HepG2 (cell line): ENCODE results near the gene MXRA7. TPM values are rescaled to one million over a fixed set of nuclear protein-coding genes. Genes with fewer than 3 reads are reported as not detected.

Experiments used
- ATAC-seq: fragments of 200-7000 bp; cut with Tn5 transposase; 3 replicates; pipeline ENCODE4 v1.9.1; 2020; ENCODE audit warnings: mild to moderate bottlenecking, moderate library complexity
- BruUV-seq: library from RNA; stranded (reverse); fragments of 400-500 nt; replicated peaks from 2 replicates; lab custom pipeline; 2021; lab: Mats Ljungman, UMichigan
- CTCF ChIA-PET: fragments of 300-600 bp; formaldehyde crosslinking; extraction: SDS; loops from one replicate; lab custom pipeline; 2021; ENCODE audit warnings: low total read pairs, inconsistent platforms, low intra/inter-chr PET ratio; lab: Yijun Ruan, JAX
- POLR2A ChIA-PET: fragments of 350-600 bp; sonication (Branson Sonifier 250); formaldehyde crosslinking; loops from one replicate; lab custom pipeline; 2020; ENCODE audit warnings: antibody characterized with exemption, inconsistent platforms; lab: Yijun Ruan, JAX
- DNase-seq: peaks from one replicate; pipeline ENCODE4 v3.0.0-alpha.2; 2015; ENCODE audit warnings: low spot score
- FAIRE-seq: peaks from 3 replicates; lab custom pipeline; 2011; peaks lifted over from hg19 to GRCh38; lab: Jason Lieb, UNC
- H2AFZ ChIP-seq: one replicate; pipeline ENCODE4 v1.6.1; 2011; ENCODE audit warnings: low read length, inconsistent platforms
- H3K27ac ChIP-seq: fragments of 300-600 bp; 3 replicates; pipeline ENCODE4 v1.8.0; 2011; ENCODE audit warnings: mixed run types, mild to moderate bottlenecking, mixed read lengths, low read length, inconsistent platforms; ENCODE audit not compliant: insufficient read depth; ENCODE audit errors: extremely low read length
- H3K27me3 ChIP-seq, 2 experiments: fragments of 200-600 bp in 1 of 2; 2 replicates in 1 of 2; 3 replicates in 1 of 2; pipeline versions ENCODE4 v1.6.0 to v1.8.0; 2011; ENCODE audit warnings: low read length in 2 of 2, mild to moderate bottlenecking in 2 of 2, moderate library complexity in 2 of 2, inconsistent platforms in 1 of 2; ENCODE audit not compliant: insufficient read depth in 2 of 2, control insufficient read depth in 1 of 2
- H3K36me3 ChIP-seq, 2 experiments: fragments of 200-600 bp in 1 of 2; replicated peaks in 1 of 2; 2 replicates in 1 of 2; 3 replicates in 1 of 2; pipeline versions ENCODE4 v1.5.1 to v1.8.0; 2011; ENCODE audit warnings: low read length in 2 of 2, inconsistent platforms in 1 of 2; ENCODE audit not compliant: insufficient read depth in 2 of 2, control insufficient read depth in 1 of 2
- H3K4me1 ChIP-seq: 2 replicates; pipeline ENCODE4 v1.5.1; 2012; ENCODE audit warnings: low read length, inconsistent platforms; ENCODE audit not compliant: insufficient read depth
- H3K4me2 ChIP-seq: 2 replicates; pipeline ENCODE4 v1.6.0; 2011; ENCODE audit warnings: low read depth, low read length, inconsistent platforms
- H3K4me3 ChIP-seq, 3 experiments: fragments of 200-600 bp in 1 of 3; sonication (generic), shearing (Covaris generic) in 1 of 3; replicated peaks in 1 of 3; 2 replicates each; pipeline ENCODE4 v1.5.1; 2011 to 2016; ENCODE audit warnings: low read length in 3 of 3, inconsistent platforms in 2 of 3, low read depth in 2 of 3, mild to moderate bottlenecking in 2 of 3, control low read depth in 1 of 3, mixed read lengths in 1 of 3; ENCODE audit not compliant: insufficient read depth in 1 of 3
- H3K79me2 ChIP-seq: one replicate; pipeline ENCODE4 v1.6.1; 2011; ENCODE audit warnings: low read length, inconsistent platforms; ENCODE audit not compliant: insufficient read depth
- H3K9ac ChIP-seq: 2 replicates; pipeline ENCODE4 v1.6.0; 2011; ENCODE audit warnings: mild to moderate bottlenecking, low read depth, low read length, inconsistent platforms; ENCODE audit not compliant: insufficient read depth
- H3K9me3 ChIP-seq: 2 replicates; pipeline ENCODE4 v1.5.1; 2012; ENCODE audit warnings: mild to moderate bottlenecking, low read length
- H4K20me1 ChIP-seq: 2 replicates; pipeline ENCODE4 v1.6.0; 2011; ENCODE audit warnings: inconsistent platforms, mild to moderate bottlenecking, low read length, moderate library complexity; ENCODE audit not compliant: insufficient read depth
- CHD2 ChIP-seq: IDR thresholded peaks from 2 replicates; pipeline ENCODE4 v1.6.1; 2011; ENCODE audit warnings: low read depth, low read length, improper control_type of control experiment
- MAFF ChIP-seq: IDR thresholded peaks from 2 replicates; pipeline ENCODE4 v1.6.1; 2011; ENCODE audit warnings: low read depth, low read length, improper control_type of control experiment
- MAFK ChIP-seq, 2 experiments: IDR thresholded peaks in 1 of 2; conservative IDR thresholded peaks in 1 of 2; 2 replicates each; pipeline ENCODE4 v1.6.1; 2011; ENCODE audit warnings: improper control_type of control experiment in 2 of 2, low read length in 2 of 2
- MEIS2 ChIP-seq: sonication (generic); formaldehyde crosslinking; IDR thresholded peaks from 2 replicates; pipeline ENCODE4 v1.9.0; 2021; ENCODE audit warnings: mild to moderate bottlenecking, missing genetic modification reagents
- NR2F2 ChIP-seq: IDR thresholded peaks from 2 replicates; pipeline ENCODE4 v1.6.1; 2012; ENCODE audit warnings: low read depth, inconsistent platforms, borderline replicate concordance
- ZNF770 ChIP-seq: sonication (generic); formaldehyde crosslinking; IDR thresholded peaks from 2 replicates; pipeline ENCODE4 v1.5.0; 2020; ENCODE audit warnings: mild to moderate bottlenecking, missing genetic modification reagents
- WGBS: methylation state at CpG from one replicate; pipeline ENCODE4 v1.1.6; 2017; ENCODE audit warnings: low lambda C conversion rate; 5-methylcytosine and 5-hydroxymethylcytosine counted together
- in situ Hi-C: cut with HindIII; loops from 2 replicates; pipeline ENCODE4 v1.10.0; 2017; ENCODE audit warnings: low pct_unique_long_range_greater_than_20kb; ENCODE audit not compliant: extremely low pct_ligation_motif_present
- intact Hi-C: fragments of 100-400 bp; cut with micrococcal nuclease; formaldehyde crosslinking; loops from one replicate; pipeline ENCODE4 v1.10.0; 2022; ENCODE audit not compliant: unreplicated experiment
- polyA plus RNA-seq, 8 experiments: library from polyadenylated mRNA; depleted of rRNA in 3 of 8; stranded (reverse) in 7 of 8; unstranded in 1 of 8; fragments of >200 nt; fragmentation: Illumina TruSeq in 4 of 8; extraction: Trizol in 4 of 8; gene quantifications; 2 replicates each; pipeline versions ENCODE4 v1.2.1 to v1.2.3, GENCODE V29; 2011 to 2016; ENCODE audit warnings: low read depth in 4 of 8, missing spikeins in 1 of 8, mixed read lengths in 1 of 8; ENCODE audit not compliant: insufficient read depth in 1 of 8
- total RNA-seq, 5 experiments: library from RNA; depleted of rRNA; stranded (reverse); fragments of >200 nt; fragmentation: Illumina TruSeq; extraction: Trizol; gene quantifications; 2 replicates each; pipeline ENCODE4 v1.2.3, GENCODE V29; 2016; ENCODE audit warnings: low read depth in 1 of 5
- TF ChIP-seq, protein P1 (sequence below): sonication (generic); formaldehyde crosslinking; IDR thresholded peaks from 2 replicates; pipeline ENCODE4 v1.5.1; 2020; ENCODE audit warnings: missing genetic modification reagents, mild to moderate bottlenecking, borderline replicate concordance
- TF ChIP-seq, protein P2 (sequence below): IDR thresholded peaks from 2 replicates; pipeline ENCODE4 v1.6.1; 2016; ENCODE audit warnings: low read depth, control low read depth

The MXRA7 gene
- total and polyA plus RNA-seq, 2 of the 13 experiments (the other 11 are each of a cell fraction or from before 2014, with no cell fraction given) = 44.8 to 112 TPM

DNA sequence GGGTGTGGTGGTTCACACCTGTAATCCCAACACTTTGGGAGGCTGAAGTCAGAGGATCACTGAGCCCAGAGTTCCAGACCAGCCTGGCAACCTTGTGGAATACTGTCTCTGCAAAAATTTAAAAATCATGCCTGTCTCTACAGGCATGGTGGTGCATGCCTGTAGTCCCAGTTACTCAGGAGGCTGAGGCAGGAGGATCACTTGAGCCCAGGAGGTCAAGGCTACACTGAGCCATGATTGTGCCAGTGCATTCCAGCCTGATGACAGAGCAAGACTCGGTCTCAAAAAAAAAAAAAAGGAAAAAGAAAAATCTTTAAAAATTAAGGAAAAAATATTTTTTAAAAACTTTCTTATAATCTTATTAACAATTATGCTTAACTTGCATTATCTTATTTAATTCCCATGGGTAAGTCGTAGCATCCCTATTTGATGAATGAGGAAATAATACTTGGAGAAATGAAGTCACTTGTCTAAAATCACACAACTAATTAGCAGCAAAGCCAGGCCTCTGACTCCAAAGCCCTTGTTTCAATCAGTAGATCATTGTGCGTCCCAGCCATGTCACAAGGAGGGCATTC lies 40.7 kb upstream of the MXRA7 start:
- intact Hi-C loops (no loop called here), in situ Hi-C loops (no loop called here)
- DNase-seq (no peak), FAIRE-seq (no peak), ATAC-seq (no peak)
- no peak overlapping the region for H3K9ac ChIP-seq
- H2AFZ ChIP-seq = no peak overlapping the region
- WGBS = 95% methylated on average over 3 of the region's 3 CpGs
- H3K27ac ChIP-seq = no peak overlapping the region
- H3K4me1 ChIP-seq = no peaks in the 10 kb centered on the region
- peaks cover 5 to 22% of the 10 kb centered on the region in 2 experiments; a peak in 4 of 5 replicates for H3K36me3 ChIP-seq
- no peaks in the 10 kb centered on the region for H3K27me3 ChIP-seq
- ChIA-PET POLR2A (no interaction called here), CTCF (no interaction called here)
- H4K20me1 ChIP-seq = no peaks in the 10 kb centered on the region
- TF ChIP-seq ZNF770 (CRISPR knock-in tag) (peak; percentile 81), MEIS2 (no peak), NR2F2 (no peak), MAFK (conservative IDR thresholded peaks at IDR 0.05 in 1 of 2, IDR thresholded peaks at IDR 0.05 in 1 of 2; ENCODE audit: low read length in 2 of 2) (peak in 1 of 2 experiments; percentile 67; a peak in 2 of 4 replicates), CHD2 (no peak), MAFF (peak; percentile 42; the same call in 1 of the 2 replicates)
- TF ChIP-seq, protein P1, sequence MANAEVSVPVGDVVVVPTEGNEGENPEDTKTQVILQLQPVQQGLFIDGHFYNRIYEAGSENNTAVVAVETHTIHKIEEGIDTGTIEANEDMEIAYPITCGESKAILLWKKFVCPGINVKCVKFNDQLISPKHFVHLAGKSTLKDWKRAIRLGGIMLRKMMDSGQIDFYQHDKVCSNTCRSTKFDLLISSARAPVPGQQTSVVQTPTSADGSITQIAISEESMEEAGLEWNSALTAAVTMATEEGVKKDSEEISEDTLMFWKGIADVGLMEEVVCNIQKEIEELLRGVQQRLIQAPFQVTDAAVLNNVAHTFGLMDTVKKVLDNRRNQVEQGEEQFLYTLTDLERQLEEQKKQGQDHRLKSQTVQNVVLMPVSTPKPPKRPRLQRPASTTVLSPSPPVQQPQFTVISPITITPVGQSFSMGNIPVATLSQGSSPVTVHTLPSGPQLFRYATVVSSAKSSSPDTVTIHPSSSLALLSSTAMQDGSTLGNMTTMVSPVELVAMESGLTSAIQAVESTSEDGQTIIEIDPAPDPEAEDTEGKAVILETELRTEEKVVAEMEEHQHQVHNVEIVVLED (CRISPR knock-in tag) = no peak
- TF ChIP-seq, protein P2, sequence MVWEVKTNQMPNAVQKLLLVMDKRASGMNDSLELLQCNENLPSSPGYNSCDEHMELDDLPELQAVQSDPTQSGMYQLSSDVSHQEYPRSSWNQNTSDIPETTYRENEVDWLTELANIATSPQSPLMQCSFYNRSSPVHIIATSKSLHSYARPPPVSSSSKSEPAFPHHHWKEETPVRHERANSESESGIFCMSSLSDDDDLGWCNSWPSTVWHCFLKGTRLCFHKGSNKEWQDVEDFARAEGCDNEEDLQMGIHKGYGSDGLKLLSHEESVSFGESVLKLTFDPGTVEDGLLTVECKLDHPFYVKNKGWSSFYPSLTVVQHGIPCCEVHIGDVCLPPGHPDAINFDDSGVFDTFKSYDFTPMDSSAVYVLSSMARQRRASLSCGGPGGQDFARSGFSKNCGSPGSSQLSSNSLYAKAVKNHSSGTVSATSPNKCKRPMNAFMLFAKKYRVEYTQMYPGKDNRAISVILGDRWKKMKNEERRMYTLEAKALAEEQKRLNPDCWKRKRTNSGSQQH (CRISPR knock-in tag) = no peak
- no peaks in the 10 kb centered on the region for H3K79me2 ChIP-seq
- no peak overlapping the region for H3K4me3 ChIP-seq
- no peaks in the 10 kb centered on the region for H3K9me3 ChIP-seq
- H3K4me2 ChIP-seq = no peak overlapping the region
- no TSS peak for BruUV-seq
